Osteoblast (primary cell): Measurements from ENCODE around the gene COL20A1. TPM values are rescaled to one million over a fixed set of nuclear protein-coding genes. Genes with fewer than 3 reads are reported as not detected.

Source experiments
- DNase-seq: peaks from one replicate; pipeline ENCODE4 v3.0.0; 2011; ENCODE audit warnings: low spot score, mixed read lengths; ENCODE audit not compliant: insufficient read length; ENCODE audit errors: missing footprints
- H2AFZ ChIP-seq: 2 replicates; pipeline ENCODE4 v1.6.0; 2011; ENCODE audit warnings: mild to moderate bottlenecking, low read length
- H3K27ac ChIP-seq: 2 replicates; pipeline ENCODE4 v1.5.1; 2011; ENCODE audit warnings: mild to moderate bottlenecking, low read depth, low read length, moderate library complexity
- H3K27me3 ChIP-seq: 2 replicates; pipeline ENCODE4 v1.6.0; 2012; ENCODE audit warnings: mild to moderate bottlenecking, control low read depth, inconsistent platforms, low read length, moderate library complexity; ENCODE audit not compliant: insufficient read depth
- H3K36me3 ChIP-seq: 2 replicates; pipeline ENCODE4 v1.5.1; 2011; ENCODE audit warnings: mild to moderate bottlenecking, low read length, control low read depth, moderate library complexity; ENCODE audit not compliant: insufficient read depth
- H3K4me1 ChIP-seq: 2 replicates; pipeline ENCODE4 v1.5.1; 2011; ENCODE audit warnings: mild to moderate bottlenecking, low read length, control low read depth, moderate library complexity; ENCODE audit not compliant: insufficient read depth
- H3K4me2 ChIP-seq: 2 replicates; pipeline ENCODE4 v1.6.0; 2011; ENCODE audit warnings: mild to moderate bottlenecking, low read length; ENCODE audit not compliant: insufficient read depth
- H3K4me3 ChIP-seq: fragments of 200-600 bp; sonication (generic); 3 replicates; pipeline ENCODE4 v1.5.1; 2012; ENCODE audit warnings: mild to moderate bottlenecking, low read length, inconsistent platforms; ENCODE audit not compliant: insufficient read depth
- H3K79me2 ChIP-seq: 2 replicates; pipeline ENCODE4 v1.6.0; 2012; ENCODE audit warnings: mild to moderate bottlenecking, low read length, control low read depth, inconsistent platforms; ENCODE audit not compliant: insufficient read depth
- H3K9me3 ChIP-seq: 2 replicates; pipeline ENCODE4 v1.5.1; 2011; ENCODE audit warnings: low read depth, low read length, control low read depth
- H4K20me1 ChIP-seq: 2 replicates; pipeline ENCODE4 v1.6.0; 2012; ENCODE audit warnings: mild to moderate bottlenecking, low read length, control low read depth; ENCODE audit not compliant: insufficient read depth
- CTCF ChIP-seq: IDR thresholded peaks from 2 replicates; pipeline ENCODE4 v1.5.1; 2011; ENCODE audit warnings: mild to moderate bottlenecking, low read depth, low read length, moderate library complexity; ENCODE audit errors: extremely low read depth
- total RNA-seq: library from RNA; depleted of rRNA; stranded (reverse); fragments of >200 nt; gene quantifications from 2 replicates; pipeline ENCODE4 v1.2.3, GENCODE V29; 2012

The COL20A1 gene
- total RNA-seq, 1 donor: not detected

- Histone ChIP-seq H4K20me1 (peaks cover 54% of the 10 kb centered on the region), H3K79me2 (peaks cover 64% of the 10 kb centered on the region), H3K27me3 (peaks cover 10% of the 10 kb centered on the region), H3K4me2 (peak overlapping the region; percentile 97), H2AFZ (no peak overlapping the region), H3K27ac (peak overlapping the region; percentile 69), H3K4me3 (peak overlapping the region; percentile 96), H3K9me3 (no peaks in the 10 kb centered on the region), H3K4me1 (peaks cover 18% of the 10 kb centered on the region), H3K36me3 (peaks cover 28% of the 10 kb centered on the region)
- no peak for DNase-seq
- no peak for TF ChIP-seq CTCF
These were observed 19.9 kb upstream of the COL20A1 start for GRCh38 chr20:63273059-63273579.

GRCh38 chr20:63273635-63274380 is 19.2 kb upstream of the COL20A1 start:
- peak overlapping the region; percentile 96 for H3K4me3 ChIP-seq
- peaks cover 35% of the 10 kb centered on the region for H3K36me3 ChIP-seq
- peak overlapping the region; percentile 97 for H3K4me2 ChIP-seq
- DNase-seq: peak; percentile 99
- H3K9me3 ChIP-seq: no peaks in the 10 kb centered on the region
- peaks cover 16% of the 10 kb centered on the region for H3K4me1 ChIP-seq
- peaks cover 71% of the 10 kb centered on the region for H3K79me2 ChIP-seq
- no peak for TF ChIP-seq CTCF
- no peak overlapping the region for H2AFZ ChIP-seq
- peak overlapping the region; percentile 72 for H3K27ac ChIP-seq
- peaks cover 7% of the 10 kb centered on the region for H3K27me3 ChIP-seq
- H4K20me1 ChIP-seq: peaks cover 61% of the 10 kb centered on the region

GRCh38 chr20:63274381-63275228 is 18.4 kb upstream of the COL20A1 start:
- peak overlapping the region; percentile 45 for H3K4me3 ChIP-seq
- H3K4me1 ChIP-seq: peaks cover 14% of the 10 kb centered on the region
- H4K20me1 ChIP-seq: peaks cover 61% of the 10 kb centered on the region
- peak overlapping the region; percentile 72 for H3K27ac ChIP-seq
- H3K4me2 ChIP-seq: peak overlapping the region; percentile 97
- no peak overlapping the region for H2AFZ ChIP-seq
- peaks cover 76% of the 10 kb centered on the region for H3K79me2 ChIP-seq
- peaks cover 2% of the 10 kb centered on the region for H3K27me3 ChIP-seq
- peaks cover 43% of the 10 kb centered on the region for H3K36me3 ChIP-seq
- TF ChIP-seq CTCF: no peak
- DNase-seq: no peak
- no peaks in the 10 kb centered on the region for H3K9me3 ChIP-seq

GRCh38 chr20:63275825-63276224 is 17.2 kb upstream of the COL20A1 start:
- H3K27ac ChIP-seq: no peak overlapping the region
- H3K9me3 ChIP-seq: no peaks in the 10 kb centered on the region
- DNase-seq: no peak
- peaks cover 86% of the 10 kb centered on the region for H3K79me2 ChIP-seq
- no peak for TF ChIP-seq CTCF
- no peak overlapping the region for H3K4me2 ChIP-seq
- no peak overlapping the region for H3K4me3 ChIP-seq
- peaks cover 14% of the 10 kb centered on the region for H3K4me1 ChIP-seq
- H4K20me1 ChIP-seq: peaks cover 66% of the 10 kb centered on the region
- H3K27me3 ChIP-seq: no peaks in the 10 kb centered on the region
- H3K36me3 ChIP-seq: peaks cover 54% of the 10 kb centered on the region
- H2AFZ ChIP-seq: no peak overlapping the region
